H1 (cell line): ENCODE measurements around the gene TMED3. TPM values are rescaled to one million over a fixed set of nuclear protein-coding genes. Genes with fewer than 3 reads are reported as not detected.

ENCODE experiments used
- TAF1 ChIP-seq: IDR thresholded peaks from 2 replicates; pipeline ENCODE4 v1.6.1; 2011; ENCODE audit warnings: mild to moderate bottlenecking, low read depth, low read length
- polyA plus RNA-seq, 7 experiments: library from polyadenylated mRNA; depleted of rRNA in 3 of 7; stranded (reverse) in 5 of 7; unstranded in 2 of 7; fragments of >200 nt in 5 of 7; fragments of 200-250 nt in 2 of 7; gene quantifications; 1 replicate in 5 of 7; 2 replicates in 1 of 7; 4 replicates in 1 of 7; pipeline versions ENCODE4 v1.2.1 to v1.2.3, GENCODE V29; 2011 to 2013; ENCODE audit warnings: missing spikeins in 2 of 7, mixed read lengths in 2 of 7
- total RNA-seq: library from RNA; stranded (reverse); fragmentation: NEBNext Ultra II Directional; extraction: Animal tissue kit (Norgen Biotek cat#: 25700); gene quantifications from 2 replicates; pipeline ENCODE4 v1.2.1, GENCODE V29; 2021

Gene TMED3
- total and polyA plus RNA-seq, 2 of the 8 experiments (the other 6 are each of a cell fraction or from before 2014, with no cell fraction given): 50.2 to 110 TPM

DNA sequence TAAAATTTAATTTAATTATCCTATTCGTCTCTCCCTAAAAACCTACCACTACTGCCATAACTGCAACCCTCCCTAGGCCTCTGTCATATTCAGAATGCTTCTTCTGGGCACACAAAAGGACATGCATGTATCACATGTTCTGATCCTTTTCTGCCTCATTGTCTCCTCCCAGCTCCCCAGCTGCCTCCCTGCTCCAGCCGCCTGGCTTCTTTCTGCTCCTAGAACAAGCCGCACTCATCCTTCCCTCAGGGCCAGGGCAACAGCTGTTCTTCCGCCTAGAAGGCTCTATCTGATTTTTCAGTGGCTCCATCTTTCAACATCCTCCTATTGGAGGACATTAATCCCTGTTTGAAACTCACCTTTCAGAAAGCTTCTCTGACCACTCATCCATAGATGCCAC is 38.6 kb downstream of the TMED3 start (continued):
- no peak for TF ChIP-seq TAF1
